ENCODE results near the gene TWSG1.
A peak's percentile ranks its signal among the peaks of the same experiment; 100 is the strongest.
"Not testable (repeated sequence)": the region's sequence is repeated elsewhere in the genome, so short reads cannot be mapped to it uniquely, and the experiment has no call there.

Gene TWSG1

DNA sequence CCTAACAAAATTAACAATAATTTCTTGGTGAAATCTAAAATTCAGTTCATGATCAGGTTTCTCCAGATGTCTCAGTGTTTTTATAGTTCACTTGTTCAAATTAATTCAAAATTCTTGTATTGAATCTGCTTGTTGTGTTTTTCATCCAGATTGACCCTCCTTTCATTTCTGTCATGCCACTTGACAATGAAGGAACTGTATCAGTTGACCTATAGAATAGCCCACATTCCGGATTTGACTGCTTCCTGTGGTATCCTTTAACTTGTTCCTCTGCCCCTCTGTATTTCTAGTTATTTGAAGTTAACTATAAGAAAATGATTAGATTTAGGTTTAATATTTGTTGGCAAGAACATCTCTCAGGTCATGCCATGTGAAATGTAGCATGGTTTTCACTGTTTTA is 53.3 kb downstream of the TWSG1 start:
- DNase-seq (ENCODE audit: low read depth in 2 of 2), result no peak

DNA sequence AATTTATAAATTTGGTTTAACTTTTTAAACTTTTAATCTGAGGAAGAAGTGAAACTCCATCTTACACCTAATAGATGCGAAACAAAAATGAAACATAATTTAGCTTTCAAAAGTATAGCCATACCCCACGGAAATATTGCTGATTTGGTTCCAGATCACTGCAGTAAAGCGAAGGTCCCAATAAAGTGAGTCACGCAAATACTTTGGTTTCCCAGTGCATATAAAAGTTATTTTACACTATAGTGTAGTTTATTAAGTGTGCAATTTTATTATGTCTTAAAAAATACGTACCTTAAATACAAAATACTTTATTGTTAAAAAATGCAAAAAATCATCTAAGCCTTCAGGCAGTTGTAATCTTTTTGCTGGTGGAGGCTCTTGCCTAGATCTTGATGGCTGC is 55.1 kb downstream of the TWSG1 start:
- no peak for DNase-seq (ENCODE audit: low read depth in 2 of 2)

DNA sequence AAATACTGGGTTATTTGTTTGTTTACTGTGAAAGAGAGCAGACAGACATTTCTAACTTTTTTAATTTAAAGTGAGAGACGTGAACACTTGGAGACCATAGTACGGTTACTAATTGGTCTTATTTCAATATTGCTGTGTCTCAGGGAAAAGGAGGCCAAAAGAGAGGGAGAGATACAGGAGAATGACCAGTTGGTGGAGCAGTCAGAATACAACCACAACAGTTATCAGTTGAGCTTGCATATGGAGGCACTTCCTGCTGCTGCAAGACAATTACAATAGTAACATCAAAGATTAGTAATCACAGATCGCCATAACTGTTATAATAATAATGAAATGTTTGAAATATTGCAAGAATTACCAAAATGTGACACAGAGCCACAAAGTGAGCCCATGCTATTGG is 58.2 kb downstream of the TWSG1 start:
- no peak for DNase-seq (ENCODE audit: low read depth in 2 of 2)

DNA sequence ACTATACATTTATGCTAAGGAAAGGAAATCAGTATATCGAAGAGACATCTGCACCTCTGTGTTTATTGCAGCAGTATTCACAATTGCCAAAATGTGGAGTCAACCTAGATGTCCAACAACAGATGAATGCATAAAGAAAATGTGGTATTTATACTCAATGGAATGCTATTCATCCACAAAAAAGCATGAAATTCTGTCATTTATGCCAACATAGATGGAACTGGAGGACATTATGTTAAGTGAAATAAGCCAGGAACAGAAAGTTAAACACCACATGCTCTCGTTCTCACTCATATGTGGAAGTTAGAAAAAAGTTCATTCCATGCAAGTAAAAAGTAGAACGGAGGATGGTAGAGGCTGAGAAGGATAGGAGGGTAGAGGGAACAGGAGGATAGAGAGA is 59.5 kb downstream of the TWSG1 start:
- no peak for DNase-seq (ENCODE audit: low read depth in 2 of 2)

DNA sequence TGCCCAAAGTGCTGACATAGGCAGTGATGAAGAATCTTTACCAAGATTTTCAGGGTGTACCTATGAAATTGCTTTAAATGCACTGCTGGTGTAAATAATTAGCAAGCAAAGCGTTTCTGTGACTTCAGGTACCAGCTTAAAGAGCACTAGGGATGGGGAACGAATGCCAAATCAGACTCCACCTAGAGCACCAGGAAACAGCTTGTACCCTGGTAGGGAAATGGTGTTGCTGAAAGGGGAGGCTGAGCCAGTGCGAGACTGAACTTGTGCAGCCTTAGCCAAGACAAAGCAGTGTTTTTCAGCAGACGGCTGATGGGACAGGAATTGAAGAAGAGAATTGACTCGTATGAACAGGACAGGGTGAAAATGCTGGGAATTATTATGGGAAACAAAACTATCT is 65.6 kb downstream of the TWSG1 start:
- DNase-seq (ENCODE audit: low read depth in 2 of 2), result no peak

DNA sequence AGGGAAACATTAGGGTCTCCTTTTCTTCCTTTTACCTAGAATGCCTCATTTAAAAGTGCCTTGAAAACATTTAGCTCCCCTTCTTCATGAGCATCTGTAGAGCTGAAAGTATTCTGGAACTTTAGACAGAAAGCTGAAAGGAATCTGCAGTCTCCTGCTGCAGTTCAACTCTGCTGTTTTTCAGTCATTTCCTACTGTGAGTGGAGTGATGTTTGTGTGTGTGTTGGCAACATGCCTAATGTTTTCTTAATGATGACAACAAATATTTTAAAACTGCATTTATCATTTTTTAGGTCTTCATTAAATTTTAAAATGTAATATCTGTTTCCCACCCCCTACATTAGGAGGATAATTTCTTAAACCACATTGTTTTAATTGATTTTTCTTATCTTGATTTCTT is 66.6 kb downstream of the TWSG1 start:
- DNase-seq (ENCODE audit: low read depth in 2 of 2), result no peak

DNA sequence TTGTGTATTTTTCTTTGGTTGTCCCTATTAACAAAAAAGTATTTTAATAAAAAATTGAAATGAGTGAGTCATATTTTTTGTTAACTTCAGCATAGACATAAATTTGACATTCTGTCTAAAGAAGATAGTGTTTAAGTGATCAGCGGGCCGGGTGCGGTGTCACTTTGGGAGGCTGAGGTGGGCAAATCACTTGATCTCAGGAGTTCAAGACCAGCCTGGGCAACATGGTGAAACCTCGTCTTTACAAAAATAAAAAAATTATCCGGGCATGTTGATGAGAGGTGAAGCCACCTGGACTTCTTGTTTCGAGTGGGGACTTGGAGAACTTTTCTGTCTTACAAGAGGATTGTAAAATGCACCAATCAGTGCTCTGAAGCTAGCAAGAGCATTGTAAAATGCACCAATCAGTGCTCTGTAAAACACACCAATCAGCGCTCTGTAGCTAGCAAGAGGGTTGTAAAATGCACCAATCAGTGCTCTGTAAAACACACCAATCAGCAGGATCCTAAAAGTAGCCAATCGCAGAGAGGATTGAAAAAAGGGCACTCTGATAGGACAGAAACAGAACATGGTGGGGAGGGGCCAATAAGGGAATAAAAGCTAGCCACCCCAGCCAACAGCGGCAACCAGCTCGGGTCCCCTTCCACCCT is 67.9 kb downstream of the TWSG1 start:
- not testable (repeated sequence) for DNase-seq (ENCODE audit: low read depth in 2 of 2)

DNA sequence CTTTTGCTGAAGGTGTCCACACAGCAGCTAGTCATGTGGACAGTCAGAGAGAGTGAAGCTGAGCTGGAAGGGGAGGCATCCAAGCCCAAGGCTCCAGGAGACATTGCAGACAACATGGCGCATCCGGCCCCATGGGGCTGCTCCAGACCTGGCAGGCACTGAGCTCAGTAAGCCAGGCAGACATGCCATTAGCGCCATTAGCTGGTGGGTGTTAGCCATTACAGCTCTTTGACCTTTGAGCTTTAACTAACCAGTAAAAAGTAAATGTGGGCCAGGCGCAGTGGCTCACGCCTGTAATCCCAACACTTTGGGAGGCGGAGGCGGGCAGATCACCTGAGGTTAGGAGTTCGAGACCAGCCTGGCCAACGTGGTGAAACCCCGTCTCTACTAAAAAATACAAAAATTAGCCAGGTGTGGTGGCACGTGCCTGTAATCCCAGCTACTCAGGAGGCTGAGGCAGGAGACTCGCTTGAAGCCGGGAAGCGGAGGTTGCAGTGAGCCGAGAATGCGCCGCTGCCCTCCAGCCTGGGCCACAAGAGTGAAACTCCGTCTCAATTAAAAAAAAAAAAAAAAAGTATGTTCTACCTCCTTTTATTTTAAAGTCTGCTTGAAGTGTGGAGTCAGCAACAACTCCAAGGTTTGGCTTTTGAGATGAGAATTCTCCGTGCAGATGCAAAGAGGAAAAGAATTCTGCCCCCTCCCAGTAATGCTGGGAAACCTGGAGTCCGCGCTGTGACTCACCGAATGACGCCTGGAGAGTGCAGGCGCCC is 69.4 kb downstream of the TWSG1 start:
- DNase-seq (ENCODE audit: low read depth in 2 of 2), result no peak

DNA sequence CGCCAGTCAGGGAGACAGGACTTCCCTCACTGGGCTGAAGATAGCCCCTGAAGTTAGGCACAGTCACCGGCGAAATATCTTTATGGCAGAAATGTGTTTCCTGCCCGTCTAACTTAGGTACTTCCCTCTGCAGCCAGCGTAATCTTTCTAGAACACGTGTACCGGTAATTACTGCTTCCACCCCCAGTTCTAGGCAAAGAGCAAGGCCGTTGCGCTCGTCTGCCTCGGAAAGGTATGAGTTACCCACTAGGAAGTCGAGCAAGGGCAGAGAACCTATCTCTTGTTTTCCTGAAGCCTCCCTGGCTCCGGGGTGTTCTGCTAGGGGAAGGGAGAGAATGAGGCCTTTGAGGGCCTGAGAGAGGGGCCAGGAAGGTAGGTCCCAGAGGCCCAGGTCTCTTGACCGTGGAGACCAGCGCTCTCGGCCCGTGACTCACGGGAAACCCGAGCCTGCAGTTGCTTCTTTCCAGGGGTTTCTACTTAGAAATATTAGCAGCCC is 70.0 kb downstream of the TWSG1 start:
- peak in 1 of 2 donors; percentile 5 for DNase-seq (ENCODE audit: low read depth in 2 of 2)

DNA sequence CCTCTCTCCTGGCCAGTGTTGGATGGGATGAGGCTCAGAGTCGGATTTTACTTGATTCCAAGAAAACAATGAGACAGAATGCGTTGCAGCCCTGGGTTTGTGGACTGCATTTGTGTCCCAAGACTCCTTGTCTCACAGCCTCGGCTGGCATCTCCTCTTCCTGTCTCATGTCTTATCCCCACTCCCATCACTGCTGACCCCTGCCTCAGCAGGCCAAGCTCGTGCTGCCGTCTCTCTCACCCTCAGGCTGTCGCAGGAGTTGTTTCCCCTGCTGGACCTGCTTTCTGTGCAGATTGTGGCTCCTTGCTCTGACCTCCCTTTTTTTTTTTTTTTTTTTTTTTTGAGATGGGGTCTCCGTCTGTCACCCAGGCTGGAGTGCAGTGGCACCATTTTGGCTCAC is 70.6 kb downstream of the TWSG1 start:
- no peak for DNase-seq (ENCODE audit: low read depth in 2 of 2)

DNA sequence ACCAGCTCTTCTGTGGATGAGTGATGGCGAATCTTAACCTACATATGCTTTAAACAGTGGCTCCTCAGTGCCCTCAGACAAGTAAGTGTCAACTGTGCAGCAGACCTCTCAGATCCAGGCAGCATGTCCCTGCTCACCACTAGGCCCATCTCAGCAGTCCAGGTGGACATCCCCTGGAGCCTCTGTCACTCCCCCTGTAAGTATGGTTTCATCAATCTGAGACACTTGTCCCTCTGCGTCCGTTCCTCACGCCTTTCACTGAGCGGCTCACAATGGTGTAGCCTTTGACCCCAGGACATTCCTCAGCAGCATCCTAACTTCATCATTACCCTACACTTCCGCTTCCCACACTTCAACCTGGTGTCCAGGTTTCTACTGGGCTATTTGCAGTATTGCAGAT is 71.4 kb downstream of the TWSG1 start:
- DNase-seq (ENCODE audit: low read depth in 2 of 2), result no peak

DNA sequence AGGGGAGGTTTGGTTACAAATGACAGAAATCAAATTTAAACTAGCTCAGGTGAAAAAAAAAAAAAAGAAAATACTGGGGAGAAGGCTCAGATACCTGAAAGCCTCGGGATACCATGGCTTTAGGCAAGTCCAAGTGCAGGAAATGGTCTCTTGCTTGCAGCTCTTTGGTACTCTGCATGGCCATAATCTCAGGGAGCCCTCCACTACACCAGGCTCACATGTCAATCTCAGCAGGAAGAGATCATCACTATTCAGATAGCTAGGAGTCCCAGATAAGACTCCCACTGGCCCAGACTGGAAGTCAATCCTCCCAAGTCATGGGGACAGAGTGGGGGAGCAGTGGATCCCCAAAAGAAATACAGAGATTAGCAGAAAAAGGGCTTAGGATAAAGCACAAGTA is 75.9 kb downstream of the TWSG1 start:
- DNase-seq (ENCODE audit: low read depth in 2 of 2), result no peak

DNA sequence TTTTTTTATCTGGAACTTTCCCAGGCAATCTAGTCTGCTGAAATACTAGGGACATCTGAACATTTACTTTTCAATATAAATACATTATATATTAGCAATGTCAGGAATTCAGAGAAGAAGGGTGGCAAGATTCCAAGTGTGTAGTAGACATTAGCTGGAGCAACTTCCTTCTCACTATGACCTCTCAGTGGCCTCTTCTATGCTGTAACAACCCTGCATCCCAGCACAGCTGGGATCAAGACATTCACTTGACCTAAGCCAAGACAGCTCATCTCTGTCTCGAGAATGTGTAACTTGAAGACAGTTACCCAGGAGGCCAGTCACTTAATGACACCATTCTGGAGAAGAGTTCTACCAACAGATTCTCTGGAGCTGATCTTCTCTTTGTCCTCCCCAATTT is 79.0 kb downstream of the TWSG1 start:
- no peak for DNase-seq (ENCODE audit: low read depth in 2 of 2)

DNA sequence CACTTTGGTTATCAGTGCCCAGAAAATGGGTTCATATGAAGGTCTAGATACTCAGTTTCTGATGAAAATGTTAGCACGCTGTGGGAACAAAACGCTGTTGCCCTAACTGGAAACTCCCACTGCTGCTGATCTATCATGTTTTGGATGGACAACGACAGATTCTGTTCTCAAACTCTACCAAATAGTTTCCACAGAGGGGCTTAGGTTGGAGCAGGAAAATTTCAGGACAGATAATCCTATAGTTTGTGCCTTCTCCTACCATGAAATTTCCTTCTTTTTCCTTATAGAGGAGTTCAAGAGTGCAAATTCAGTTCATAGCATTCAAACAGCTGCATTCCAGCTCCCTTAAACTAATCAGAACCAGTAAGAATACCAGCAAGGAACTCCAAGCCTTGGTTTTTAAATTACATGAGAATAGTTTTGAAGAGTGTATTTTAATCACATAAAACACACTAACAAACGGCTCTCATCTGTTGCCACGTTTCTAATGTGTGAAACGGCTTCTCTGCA is 82.0 kb downstream of the TWSG1 start:
- no peak for DNase-seq (ENCODE audit: low read depth in 2 of 2)

DNA sequence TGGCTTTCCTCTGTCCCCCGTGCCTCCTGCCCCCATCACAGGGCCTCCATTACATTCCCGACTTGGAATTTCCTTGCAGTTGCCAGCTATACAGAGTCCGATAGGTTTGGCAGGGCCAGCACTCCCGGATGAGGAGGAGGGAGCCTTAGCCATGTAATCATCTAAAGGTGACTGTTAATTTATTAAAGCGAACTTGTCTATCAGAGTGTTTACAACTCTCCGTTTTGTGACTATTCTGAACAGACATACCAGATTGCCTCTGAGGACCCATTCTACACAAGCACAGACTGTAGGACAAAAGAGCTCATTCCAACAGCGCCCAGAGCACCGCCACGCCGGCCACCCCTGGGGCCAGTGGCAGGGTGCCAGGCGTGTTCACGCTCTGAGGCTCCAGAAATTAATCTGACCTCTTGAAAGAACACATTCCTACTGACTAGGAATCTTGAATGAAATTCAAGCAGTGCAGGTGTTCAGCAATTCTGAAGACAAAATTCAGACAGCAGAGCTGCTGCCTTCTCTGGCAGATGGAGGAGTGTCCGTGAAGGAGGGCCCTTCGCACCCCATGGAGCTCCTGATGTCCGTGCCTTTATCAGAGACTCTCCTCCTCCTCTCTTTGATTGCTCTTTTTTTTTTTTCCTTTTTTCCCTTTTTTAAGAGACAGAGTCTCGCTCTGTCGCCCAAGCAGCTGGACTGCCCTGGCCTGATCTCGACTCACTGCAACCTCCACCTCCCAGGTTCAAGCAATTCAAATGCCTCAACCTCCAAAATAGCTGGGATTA is 82.7 kb downstream of the TWSG1 start:
- DNase-seq (ENCODE audit: low read depth in 2 of 2), result no peak

DNA sequence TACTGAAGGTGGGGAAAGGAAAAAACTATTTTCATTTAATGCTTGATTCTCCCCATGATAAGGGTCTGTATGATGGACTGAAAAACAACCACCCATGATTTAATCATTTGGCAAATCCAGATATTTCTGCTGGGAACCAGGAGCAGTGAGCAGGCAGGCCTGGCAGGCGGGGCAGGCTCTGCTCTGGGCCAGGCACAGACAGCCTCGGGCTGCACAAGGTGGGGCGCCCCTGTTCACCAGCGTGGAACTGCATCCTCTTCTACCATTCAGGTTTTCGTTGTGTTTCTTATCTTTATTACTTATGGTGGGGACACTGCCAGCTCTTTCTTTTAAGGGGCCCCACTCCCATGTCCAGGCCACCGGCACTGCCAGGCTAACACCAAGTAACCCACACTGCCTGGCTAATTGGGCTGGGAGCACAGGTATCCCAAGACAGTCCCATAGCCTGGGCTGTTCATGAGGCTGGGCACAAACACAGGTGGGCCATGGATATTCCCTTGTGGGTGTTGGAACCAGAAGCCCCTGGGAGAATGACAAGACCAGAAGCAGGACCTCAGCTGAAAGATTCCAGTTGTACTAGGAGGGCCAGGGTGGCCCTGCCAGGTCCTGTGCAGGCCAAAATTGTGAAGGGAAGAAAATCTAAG is 83.6 kb downstream of the TWSG1 start:
- DNase-seq (ENCODE audit: low read depth in 2 of 2), result no peak

DNA sequence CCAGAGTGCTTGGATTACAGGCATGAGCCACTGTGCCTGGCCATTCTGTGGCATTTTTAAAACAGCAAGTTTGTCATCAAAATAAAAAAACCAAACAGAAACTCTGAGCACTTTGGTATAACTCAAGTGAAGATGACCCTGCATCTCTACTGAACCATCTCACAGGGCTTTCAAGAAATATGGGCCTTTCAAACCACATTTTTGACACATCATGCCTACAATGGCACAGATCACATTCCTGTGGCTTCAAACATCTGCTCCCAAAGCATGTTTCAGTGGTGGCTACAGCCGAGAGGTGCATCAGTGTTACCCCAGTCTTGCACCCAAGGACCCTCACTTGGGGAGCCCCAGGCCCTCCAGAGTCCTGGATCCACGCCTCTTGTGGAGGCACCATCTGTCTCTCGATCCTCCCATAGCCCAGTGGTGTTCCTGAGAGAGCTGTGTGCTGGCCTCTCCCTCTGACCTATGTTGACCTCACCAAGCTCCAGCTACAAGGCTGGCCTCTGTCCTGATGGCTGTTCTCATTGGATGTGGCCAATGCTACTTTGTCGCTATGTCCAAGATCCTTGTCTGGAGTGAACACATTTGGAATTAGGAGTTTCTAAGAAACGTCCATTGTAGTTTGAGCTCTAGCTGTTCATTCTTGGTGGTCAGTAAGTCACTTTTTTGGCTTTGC is 85.5 kb downstream of the TWSG1 start:
- DNase-seq (ENCODE audit: low read depth in 2 of 2), result no peak

DNA sequence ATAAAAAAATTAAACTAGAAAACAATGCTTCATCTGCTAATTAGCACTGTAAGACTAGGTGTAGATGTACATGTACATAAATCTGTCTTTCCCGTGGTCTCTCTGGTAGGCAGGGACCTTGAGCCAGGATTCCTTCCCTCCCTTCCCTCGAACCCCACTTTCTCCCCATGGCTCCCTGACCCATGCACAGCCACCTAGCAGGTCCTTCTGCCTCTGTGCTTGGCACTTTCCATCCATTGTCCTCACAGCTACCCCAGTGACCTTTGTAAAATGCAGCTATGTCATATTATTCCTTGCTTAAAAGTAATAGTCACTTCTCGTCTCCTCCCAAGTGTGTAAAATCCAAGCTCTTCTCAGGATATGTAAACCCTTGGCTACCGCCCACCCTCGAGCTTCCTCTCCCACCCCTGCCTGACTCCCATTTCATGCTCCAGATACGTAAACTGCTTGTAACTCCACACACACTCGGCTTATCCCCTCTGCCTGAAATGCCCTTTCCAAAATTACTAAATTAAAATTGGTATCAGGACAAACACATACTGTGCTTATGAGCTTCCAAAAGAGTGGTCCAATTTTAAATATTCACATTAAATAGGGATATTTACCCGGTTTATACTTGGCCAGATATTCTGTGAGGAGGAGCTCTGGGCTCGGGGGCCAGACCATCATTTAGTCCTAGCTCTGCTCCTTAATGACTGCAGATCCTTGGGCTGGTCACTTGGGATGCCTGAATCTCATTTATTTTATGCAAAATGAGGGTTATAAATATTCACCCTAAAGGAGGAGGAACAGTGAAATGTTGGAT is 86.7 kb downstream of the TWSG1 start:
- no peak for DNase-seq (ENCODE audit: low read depth in 2 of 2)

DNA sequence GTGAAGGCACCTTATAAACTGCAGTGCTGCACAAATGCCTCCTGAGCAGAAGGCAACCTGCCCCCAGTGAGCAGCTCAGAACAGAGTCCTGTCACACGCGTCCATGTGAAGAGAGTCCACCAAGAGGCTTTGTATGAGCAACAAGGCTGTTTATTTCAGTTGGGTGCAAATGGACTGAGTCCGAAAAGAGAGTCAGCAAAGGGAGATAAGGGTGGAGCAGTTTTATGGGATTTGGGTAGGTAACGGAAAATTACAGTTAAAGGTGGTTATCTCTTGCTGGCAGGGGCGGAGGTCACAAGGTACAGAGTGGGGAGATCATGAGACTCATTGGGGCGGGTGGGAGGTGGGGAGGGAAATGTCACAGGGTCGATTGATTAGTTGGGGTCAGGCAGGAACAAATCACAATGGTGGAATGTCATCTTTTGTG is 87.3 kb downstream of the TWSG1 start:
- no peak for DNase-seq (ENCODE audit: low read depth in 2 of 2)

DNA sequence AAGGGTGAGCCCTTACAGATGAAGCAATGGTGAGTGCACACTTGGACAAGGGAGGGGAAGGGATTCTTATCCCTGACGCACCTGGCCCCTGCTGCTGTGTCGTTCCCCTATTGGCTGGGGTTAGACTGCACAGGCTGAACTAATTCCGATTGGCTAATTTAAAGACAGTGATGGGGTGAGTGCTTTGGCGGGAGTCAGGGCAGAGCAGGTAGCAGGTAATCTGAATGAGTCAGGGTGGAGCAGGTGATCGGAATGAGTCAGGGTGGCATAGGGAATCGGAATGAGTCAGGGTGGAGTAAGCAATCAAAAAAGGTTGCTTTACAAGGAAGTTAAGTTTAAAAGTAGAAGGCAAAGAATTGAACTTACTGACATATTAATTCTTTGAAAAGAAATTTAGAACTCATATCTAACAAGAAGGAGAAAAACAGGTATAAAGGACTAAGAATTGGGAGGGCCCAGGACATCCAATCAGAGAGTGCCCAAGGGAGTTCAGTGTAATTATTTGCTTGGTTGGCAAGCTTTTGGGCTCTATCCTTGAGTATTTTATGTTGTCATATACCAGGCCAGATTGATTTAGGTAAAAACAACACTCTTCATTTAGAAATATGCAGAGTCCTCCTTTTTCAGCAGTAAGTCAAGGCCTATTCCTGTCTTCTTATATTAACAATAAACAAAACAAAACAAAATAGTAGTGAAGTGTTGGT is 88.4 kb downstream of the TWSG1 start:
- DNase-seq (ENCODE audit: low read depth in 2 of 2), result no peak
